HL-60 (cell line): ENCODE data around the gene VWC2.

ENCODE experiments used
- POLR2AphosphoS5 ChIP-seq: IDR thresholded peaks from 2 replicates; pipeline ENCODE4 v1.6.1; 2012; ENCODE audit warnings: low read depth
- TF ChIP-seq, protein P1 (sequence below): IDR thresholded peaks from one replicate; pipeline ENCODE4 v1.5.1; 2011; ENCODE audit warnings: low read length, control low read depth, inconsistent platforms; ENCODE audit not compliant: insufficient read depth
- TF ChIP-seq, protein P2 (sequence below): IDR thresholded peaks from 2 replicates; pipeline ENCODE4 v1.6.1; 2012; ENCODE audit warnings: low read depth; ENCODE audit not compliant: insufficient replicate concordance

DNA sequence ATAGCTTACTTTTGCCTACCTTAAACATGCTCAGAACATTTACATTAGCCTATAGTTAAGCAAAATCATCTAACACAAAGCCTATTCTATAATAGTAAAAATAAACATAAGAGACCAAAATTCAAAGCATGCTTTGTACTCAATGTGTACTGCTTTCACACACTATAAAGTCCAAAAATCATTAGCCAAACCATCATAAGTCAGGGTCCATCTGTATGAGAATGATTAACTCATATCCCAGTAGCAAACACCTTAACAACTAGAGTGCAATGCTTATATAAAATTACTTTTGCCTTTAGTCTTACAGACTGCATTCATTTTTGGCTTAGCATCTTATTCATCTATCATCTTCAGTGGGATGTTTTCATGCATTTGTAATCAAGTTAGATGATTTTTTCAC lies 49.4 kb upstream of the VWC2 start:
- TF ChIP-seq, protein P1, sequence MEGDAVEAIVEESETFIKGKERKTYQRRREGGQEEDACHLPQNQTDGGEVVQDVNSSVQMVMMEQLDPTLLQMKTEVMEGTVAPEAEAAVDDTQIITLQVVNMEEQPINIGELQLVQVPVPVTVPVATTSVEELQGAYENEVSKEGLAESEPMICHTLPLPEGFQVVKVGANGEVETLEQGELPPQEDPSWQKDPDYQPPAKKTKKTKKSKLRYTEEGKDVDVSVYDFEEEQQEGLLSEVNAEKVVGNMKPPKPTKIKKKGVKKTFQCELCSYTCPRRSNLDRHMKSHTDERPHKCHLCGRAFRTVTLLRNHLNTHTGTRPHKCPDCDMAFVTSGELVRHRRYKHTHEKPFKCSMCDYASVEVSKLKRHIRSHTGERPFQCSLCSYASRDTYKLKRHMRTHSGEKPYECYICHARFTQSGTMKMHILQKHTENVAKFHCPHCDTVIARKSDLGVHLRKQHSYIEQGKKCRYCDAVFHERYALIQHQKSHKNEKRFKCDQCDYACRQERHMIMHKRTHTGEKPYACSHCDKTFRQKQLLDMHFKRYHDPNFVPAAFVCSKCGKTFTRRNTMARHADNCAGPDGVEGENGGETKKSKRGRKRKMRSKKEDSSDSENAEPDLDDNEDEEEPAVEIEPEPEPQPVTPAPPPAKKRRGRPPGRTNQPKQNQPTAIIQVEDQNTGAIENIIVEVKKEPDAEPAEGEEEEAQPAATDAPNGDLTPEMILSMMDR: no peak
- no peak for TF ChIP-seq POLR2AphosphoS5
- TF ChIP-seq, protein P2, sequence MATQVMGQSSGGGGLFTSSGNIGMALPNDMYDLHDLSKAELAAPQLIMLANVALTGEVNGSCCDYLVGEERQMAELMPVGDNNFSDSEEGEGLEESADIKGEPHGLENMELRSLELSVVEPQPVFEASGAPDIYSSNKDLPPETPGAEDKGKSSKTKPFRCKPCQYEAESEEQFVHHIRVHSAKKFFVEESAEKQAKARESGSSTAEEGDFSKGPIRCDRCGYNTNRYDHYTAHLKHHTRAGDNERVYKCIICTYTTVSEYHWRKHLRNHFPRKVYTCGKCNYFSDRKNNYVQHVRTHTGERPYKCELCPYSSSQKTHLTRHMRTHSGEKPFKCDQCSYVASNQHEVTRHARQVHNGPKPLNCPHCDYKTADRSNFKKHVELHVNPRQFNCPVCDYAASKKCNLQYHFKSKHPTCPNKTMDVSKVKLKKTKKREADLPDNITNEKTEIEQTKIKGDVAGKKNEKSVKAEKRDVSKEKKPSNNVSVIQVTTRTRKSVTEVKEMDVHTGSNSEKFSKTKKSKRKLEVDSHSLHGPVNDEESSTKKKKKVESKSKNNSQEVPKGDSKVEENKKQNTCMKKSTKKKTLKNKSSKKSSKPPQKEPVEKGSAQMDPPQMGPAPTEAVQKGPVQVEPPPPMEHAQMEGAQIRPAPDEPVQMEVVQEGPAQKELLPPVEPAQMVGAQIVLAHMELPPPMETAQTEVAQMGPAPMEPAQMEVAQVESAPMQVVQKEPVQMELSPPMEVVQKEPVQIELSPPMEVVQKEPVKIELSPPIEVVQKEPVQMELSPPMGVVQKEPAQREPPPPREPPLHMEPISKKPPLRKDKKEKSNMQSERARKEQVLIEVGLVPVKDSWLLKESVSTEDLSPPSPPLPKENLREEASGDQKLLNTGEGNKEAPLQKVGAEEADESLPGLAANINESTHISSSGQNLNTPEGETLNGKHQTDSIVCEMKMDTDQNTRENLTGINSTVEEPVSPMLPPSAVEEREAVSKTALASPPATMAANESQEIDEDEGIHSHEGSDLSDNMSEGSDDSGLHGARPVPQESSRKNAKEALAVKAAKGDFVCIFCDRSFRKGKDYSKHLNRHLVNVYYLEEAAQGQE: no peak
